HEK293T (cell line): Measurements from ENCODE around the gene IL19.

Experiments
- BHLHE40 ChIP-seq: fragments of 450-650 bp; IDR thresholded peaks from 2 replicates; pipeline ENCODE4 v1.6.1; 2016; ENCODE audit warnings: mild to moderate bottlenecking, moderate library complexity, borderline replicate concordance
- ELF4 ChIP-seq: fragments of 450-650 bp; IDR thresholded peaks from 2 replicates; pipeline ENCODE4 v1.6.1; 2017; ENCODE audit warnings: antibody characterized with exemption
- FOXA1 ChIP-seq: fragments of 450-650 bp; IDR thresholded peaks from 2 replicates; pipeline ENCODE4 v1.6.1; 2016; ENCODE audit warnings: mild to moderate bottlenecking
- FOXK2 ChIP-seq: fragments of 450-650 bp; IDR thresholded peaks from 2 replicates; pipeline ENCODE4 v1.6.1; 2016; ENCODE audit warnings: mild to moderate bottlenecking
- L3MBTL2 ChIP-seq: fragments of 450-650 bp; conservative IDR thresholded peaks from 2 replicates; pipeline ENCODE4 v1.6.1; 2016; ENCODE audit warnings: mild to moderate bottlenecking
- LEF1 ChIP-seq: fragments of 450-650 bp; IDR thresholded peaks from 2 replicates; pipeline ENCODE4 v1.6.1; 2017; ENCODE audit warnings: mild to moderate bottlenecking, borderline replicate concordance
- SP1 ChIP-seq: fragments of 450-650 bp; IDR thresholded peaks from 2 replicates; pipeline ENCODE4 v1.6.1; 2017

GRCh38 chr1:206722751-206723461 is 47.7 kb upstream of the IL19 start:
- TF ChIP-seq L3MBTL2 (no peak), SP1 (no peak), BHLHE40 (no peak), FOXK2 (no peak), FOXA1 (no peak), ELF4 (no peak), LEF1 (no peak)
